ENCODE data around the gene CYP46A1. TPM values are rescaled to one million over a fixed set of nuclear protein-coding genes. Genes with fewer than 3 reads are reported as not detected.

CYP46A1 gene
- total RNA-seq, 1 experiment from 2014 or later = 0.59 TPM

- Mint-ChIP-seq H3K9me3 (no peaks in the 10 kb centered on the region; a peak in 1 of 5 replicates), H3K4me1 (peaks cover 22 to 33% of the 10 kb centered on the region in 2 experiments), H3K36me3 (ENCODE audit: insufficient read depth in 1 of 3, low read depth in 3 of 3) (no peaks in the 10 kb centered on the region; a peak in 1 of 7 replicates), H3K27me3 (ENCODE audit: low read depth) (peaks cover 9% of the 10 kb centered on the region; the same call in 1 of the 2 replicates), H3K4me3 (no peak overlapping the region), H3K27ac (peak overlapping the region in 1 of 3 experiments; percentile 44; a peak in 1 of 7 replicates)
- Histone ChIP-seq H2BK120ac (ENCODE audit: low read depth, low read length, poor library complexity, severe bottlenecking) (no peak overlapping the region), H3K79me1 (ENCODE audit: insufficient read depth, low read depth, low read length, poor library complexity, severe bottlenecking) (no peaks in the 10 kb centered on the region), H2BK5ac (ENCODE audit: insufficient read length, low read length) (no peak overlapping the region), H3K27me3 (ENCODE audit: insufficient read depth, low read length) (no peaks in the 10 kb centered on the region), H3K18ac (ENCODE audit: insufficient read length, low read depth, low read length) (no peak overlapping the region), H4K20me1 (ENCODE audit: control insufficient read depth, insufficient read depth, insufficient read length) (no peaks in the 10 kb centered on the region), H3K23ac (ENCODE audit: insufficient read length, low read depth, low read length) (no peak overlapping the region), H3K4ac (ENCODE audit: low read depth, low read length) (no peak overlapping the region), H3K27ac (ENCODE audit: insufficient read length, low read depth, low read length) (no peak overlapping the region), H3T11ph (ENCODE audit: low read length) (no peak overlapping the region), H2BK12ac (ENCODE audit: insufficient read length, low read depth, low read length) (no peak overlapping the region), H3K9me3 (ENCODE audit: control insufficient read depth, low read depth, low read length) (no peaks in the 10 kb centered on the region), H3K9ac (ENCODE audit: extremely low read depth, insufficient read length, low read length) (no peak overlapping the region), H3K4me2 (ENCODE audit: insufficient read depth, insufficient read length, low read length) (no peak overlapping the region), H3K23me2 (ENCODE audit: insufficient read length, low read depth, low read length, poor library complexity, severe bottlenecking) (no peaks in the 10 kb centered on the region), H2AFZ (ENCODE audit: low read length) (no peak overlapping the region), H2AK5ac (ENCODE audit: insufficient read length, low read length) (no peak overlapping the region), H3K14ac (ENCODE audit: insufficient read depth, low read length) (no peak overlapping the region), H4K5ac (ENCODE audit: insufficient read length, low read depth, low read length) (no peak overlapping the region), H4K91ac (ENCODE audit: insufficient read length, low read depth, low read length) (no peak overlapping the region), H2BK20ac (ENCODE audit: low read depth, low read length, poor library complexity, severe bottlenecking) (no peak overlapping the region), H3K4me1 (ENCODE audit: insufficient read depth, low read length) (peaks cover 8% of the 10 kb centered on the region), H4K8ac (replicated peaks; ENCODE audit: insufficient read length, low read depth, low read length) (no peak overlapping the region), H3K56ac (ENCODE audit: insufficient read length, low read depth, low read length) (no peak overlapping the region), H2BK15ac (ENCODE audit: low read depth, low read length) (no peak overlapping the region), H3K79me2 (ENCODE audit: insufficient read depth, low read length) (no peaks in the 10 kb centered on the region)
- TF ChIP-seq, protein P1, sequence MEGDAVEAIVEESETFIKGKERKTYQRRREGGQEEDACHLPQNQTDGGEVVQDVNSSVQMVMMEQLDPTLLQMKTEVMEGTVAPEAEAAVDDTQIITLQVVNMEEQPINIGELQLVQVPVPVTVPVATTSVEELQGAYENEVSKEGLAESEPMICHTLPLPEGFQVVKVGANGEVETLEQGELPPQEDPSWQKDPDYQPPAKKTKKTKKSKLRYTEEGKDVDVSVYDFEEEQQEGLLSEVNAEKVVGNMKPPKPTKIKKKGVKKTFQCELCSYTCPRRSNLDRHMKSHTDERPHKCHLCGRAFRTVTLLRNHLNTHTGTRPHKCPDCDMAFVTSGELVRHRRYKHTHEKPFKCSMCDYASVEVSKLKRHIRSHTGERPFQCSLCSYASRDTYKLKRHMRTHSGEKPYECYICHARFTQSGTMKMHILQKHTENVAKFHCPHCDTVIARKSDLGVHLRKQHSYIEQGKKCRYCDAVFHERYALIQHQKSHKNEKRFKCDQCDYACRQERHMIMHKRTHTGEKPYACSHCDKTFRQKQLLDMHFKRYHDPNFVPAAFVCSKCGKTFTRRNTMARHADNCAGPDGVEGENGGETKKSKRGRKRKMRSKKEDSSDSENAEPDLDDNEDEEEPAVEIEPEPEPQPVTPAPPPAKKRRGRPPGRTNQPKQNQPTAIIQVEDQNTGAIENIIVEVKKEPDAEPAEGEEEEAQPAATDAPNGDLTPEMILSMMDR (conservative IDR thresholded peaks at IDR 0.05) = no peak
- WGBS (ENCODE audit: extremely low coverage, insufficient read length, low lambda C conversion rate) = no CpG with 5 or more reads among the region's 14 CpGs
- no peak for DNase-seq
Observed at GRCh38 chr14:99741227-99741976, 57.3 kb downstream of the CYP46A1 start.

Data from H9 (cell line).